Neural progenitor cell (in vitro differentiated cells): ENCODE measurements around the gene PLCH2.

Experiments
- CTCF ChIP-seq: fragments of 200-600 bp; sonication (generic); IDR thresholded peaks from 2 replicates; pipeline ENCODE4 v1.5.1; 2017; ENCODE audit warnings: antibody characterized with exemption, mild to moderate bottlenecking
- EZH2 ChIP-seq: fragments of 200-600 bp; sonication (generic); IDR thresholded peaks from 2 replicates; pipeline ENCODE4 v1.6.1; 2017; ENCODE audit warnings: antibody characterized with exemption, mild to moderate bottlenecking, moderate library complexity
- EZH2phosphoT487 ChIP-seq: fragments of 200-600 bp; sonication (generic); IDR thresholded peaks from 2 replicates; pipeline ENCODE4 v1.6.1; 2017; ENCODE audit warnings: antibody characterized with exemption

DNA sequence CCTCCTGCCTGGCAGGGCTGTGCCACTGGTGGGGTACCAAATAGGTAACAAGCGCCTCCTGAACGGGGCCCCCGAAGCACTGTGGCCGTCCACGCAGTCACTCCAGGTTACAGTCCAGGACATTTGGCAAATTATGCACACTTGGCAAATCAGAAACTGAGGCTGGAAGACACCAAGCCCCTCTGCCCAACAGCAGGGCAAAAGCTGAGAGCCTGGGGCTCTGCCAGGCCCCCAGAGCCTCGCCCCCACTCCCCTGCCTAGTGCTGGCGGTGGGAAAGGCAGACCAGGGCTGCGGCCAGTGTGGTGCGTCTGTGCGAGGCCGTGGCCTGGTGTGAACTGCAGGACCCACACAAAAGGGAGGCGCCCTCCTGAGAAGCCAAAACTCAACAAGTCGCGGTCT lies 40.9 kb downstream of the PLCH2 start:
- no peak for TF ChIP-seq CTCF
- no peak for TF ChIP-seq EZH2
- no peak for TF ChIP-seq EZH2phosphoT487
